Fibroblast of pulmonary artery (primary cell): ENCODE measurements around the gene AURKAIP1.

Experiments used
- DNase-seq: peaks from one replicate; pipeline ENCODE4 v3.0.0-alpha.2; 2010; ENCODE audit warnings: low read depth
- H3K4me3 ChIP-seq: replicated peaks from 2 replicates; pipeline ENCODE4 v1.5.1; 2011; ENCODE audit warnings: low read depth, mild to moderate bottlenecking, control low read depth, low read length, moderate library complexity
- CTCF ChIP-seq: IDR thresholded peaks from 2 replicates; pipeline ENCODE4 v1.5.1; 2011; ENCODE audit warnings: mild to moderate bottlenecking, control low read depth, low read length, inconsistent platforms; ENCODE audit errors: missing control alignments

The AURKAIP1 gene

GRCh38 chr1:1327291-1327690, 47.7 kb downstream of the AURKAIP1 start:
- DNase-seq, result no peak
- no peak for TF ChIP-seq CTCF
- H3K4me3 ChIP-seq, result no peak overlapping the region

- DNase-seq, result no peak
- no peak for TF ChIP-seq CTCF
- H3K4me3 ChIP-seq, result no peak overlapping the region
Measured at GRCh38 chr1:1326075-1326605, 48.9 kb downstream of the AURKAIP1 start.

GRCh38 chr1:1325288-1326074, 49.5 kb downstream of the AURKAIP1 start:
- TF ChIP-seq CTCF, result no peak
- no peak for DNase-seq

GRCh38 chr1:1324524-1325287, 50.3 kb downstream of the AURKAIP1 start, which contains the start of the genes CPTP and INTS11:
Gene CPTP (plus strand): TSS chr1:1324802. CDS start chr1:1326911, 2,109 bp downstream.
Gene INTS11 (minus strand): TSS chr1:1324660. CDS start chr1:1324608, 52 bp downstream.
- no peak for TF ChIP-seq CTCF
- H3K4me3 ChIP-seq, result peak within 1 kb of the TSS; percentile 79
- peak; percentile 91 for DNase-seq

More at GRCh38 chr1:1325288-1326074, 49.5 kb downstream of the AURKAIP1 start:
- peak overlapping the region; percentile 79 for H3K4me3 ChIP-seq

GRCh38 chr1:1324084-1324523, 50.9 kb downstream of the AURKAIP1 start:
- no peak for TF ChIP-seq CTCF
- DNase-seq, result no peak
- peak overlapping the region; percentile 79 for H3K4me3 ChIP-seq
